Panc1 (cell line): ENCODE results near the gene HEPACAM2. TPM values are rescaled to one million over a fixed set of nuclear protein-coding genes. Genes with fewer than 3 reads are reported as not detected.

Experiments
- ATAC-seq: fragments of 200-7000 bp; cut with Tn5 transposase; 2 replicates; pipeline ENCODE4 v1.9.1; 2020; ENCODE audit warnings: mild to moderate bottlenecking, moderate library complexity
- BruUV-seq: library from RNA; stranded (reverse); fragments of 400-500 nt; replicated peaks from 2 replicates; lab custom pipeline; 2021; lab: Mats Ljungman, UMichigan
- CTCF ChIA-PET: fragments of 300-600 bp; sonication (Branson Sonifier 250); formaldehyde crosslinking; loops from one replicate; lab custom pipeline; 2022; ENCODE audit warnings: antibody characterized with exemption; lab: Charles Lee
- POLR2A ChIA-PET: fragments of 300-600 bp; sonication (Branson Sonifier 250); formaldehyde crosslinking; loops from one replicate; lab custom pipeline; 2022; ENCODE audit warnings: antibody characterized with exemption; lab: Charles Lee
- DNase-seq: peaks from one replicate; pipeline ENCODE4 v3.0.0-alpha.2; 2010; ENCODE audit warnings: low read depth, low spot score
- H3K27ac ChIP-seq: 2 replicates; pipeline ENCODE4 v1.5.1; 2011; ENCODE audit warnings: mild to moderate bottlenecking, low read length, inconsistent platforms
- H3K27me3 ChIP-seq: fragments of 200-500 bp; sonication (Bioruptor generic); 2 replicates; pipeline ENCODE4 v1.6.0; 2014; ENCODE audit warnings: low read length, inconsistent platforms; ENCODE audit not compliant: control insufficient read depth, insufficient read depth
- H3K36me3 ChIP-seq: fragments of 200-500 bp; sonication (Bioruptor generic); 2 replicates; pipeline ENCODE4 v1.5.1; 2014; ENCODE audit warnings: inconsistent platforms, mild to moderate bottlenecking, low read length, moderate library complexity; ENCODE audit not compliant: control insufficient read depth, insufficient read depth
- H3K4me1 ChIP-seq: 2 replicates; pipeline ENCODE4 v1.5.1; 2011; ENCODE audit warnings: inconsistent platforms, mild to moderate bottlenecking, low read length, moderate library complexity; ENCODE audit not compliant: control insufficient read depth, insufficient read depth
- H3K4me3 ChIP-seq, 2 experiments: 2 replicates each; pipeline ENCODE4 v1.5.1; 2011 to 2012; ENCODE audit warnings: low read depth in 2 of 2, low read length in 2 of 2, mild to moderate bottlenecking in 2 of 2, inconsistent platforms in 1 of 2, moderate library complexity in 1 of 2
- H3K9me3 ChIP-seq: fragments of 200-500 bp; sonication (Bioruptor generic); 2 replicates; pipeline ENCODE4 v1.5.1; 2014; ENCODE audit warnings: low read depth, mild to moderate bottlenecking, inconsistent platforms, low read length, moderate library complexity; ENCODE audit not compliant: control insufficient read depth, insufficient read depth
- POLR2AphosphoS5 ChIP-seq: IDR thresholded peaks from 2 replicates; pipeline ENCODE4 v1.6.1; 2012; ENCODE audit warnings: mild to moderate bottlenecking, low read depth, low read length, moderate library complexity
- SIN3A ChIP-seq: IDR thresholded peaks from 2 replicates; pipeline ENCODE4 v1.6.1; 2012; ENCODE audit warnings: low read depth, mild to moderate bottlenecking, low read length, moderate library complexity, borderline replicate concordance; ENCODE audit not compliant: insufficient read depth
- TCF7L2 ChIP-seq: IDR thresholded peaks from 2 replicates; pipeline ENCODE4 v1.6.1; 2011; ENCODE audit warnings: mild to moderate bottlenecking, low read depth, low read length, inconsistent platforms
- in situ Hi-C: cut with HindIII; loops from 2 replicates; pipeline ENCODE4 v1.10.0; 2016; ENCODE audit warnings: low sequenced_read_pairs, low pct_unique_long_range_greater_than_20kb
- intact Hi-C: fragments of 100-400 bp; cut with micrococcal nuclease; formaldehyde crosslinking; loops from one replicate; pipeline ENCODE4 v1.10.0; 2022; ENCODE audit not compliant: unreplicated experiment
- total RNA-seq: library from RNA; stranded (reverse); gene quantifications from one replicate; pipeline ENCODE4 v1.2.1, GENCODE V29; 2021; ENCODE audit not compliant: unreplicated experiment
- TF ChIP-seq, protein P1 (sequence below), 2 experiments: IDR thresholded peaks; 2 replicates each; pipeline ENCODE4 v1.6.1; 2011 to 2012; ENCODE audit warnings: low read depth in 2 of 2, control low read depth in 1 of 2, low read length in 1 of 2, mild to moderate bottlenecking in 1 of 2, moderate library complexity in 1 of 2; ENCODE audit not compliant: insufficient read depth in 1 of 2
- TF ChIP-seq, protein P2 (sequence below): fragments of 450-650 bp; IDR thresholded peaks from 2 replicates; pipeline ENCODE4 v1.5.1; 2017; ENCODE audit warnings: mild to moderate bottlenecking

The HEPACAM2 gene
- total RNA-seq, 1 experiment from 2014 or later = not detected

DNA sequence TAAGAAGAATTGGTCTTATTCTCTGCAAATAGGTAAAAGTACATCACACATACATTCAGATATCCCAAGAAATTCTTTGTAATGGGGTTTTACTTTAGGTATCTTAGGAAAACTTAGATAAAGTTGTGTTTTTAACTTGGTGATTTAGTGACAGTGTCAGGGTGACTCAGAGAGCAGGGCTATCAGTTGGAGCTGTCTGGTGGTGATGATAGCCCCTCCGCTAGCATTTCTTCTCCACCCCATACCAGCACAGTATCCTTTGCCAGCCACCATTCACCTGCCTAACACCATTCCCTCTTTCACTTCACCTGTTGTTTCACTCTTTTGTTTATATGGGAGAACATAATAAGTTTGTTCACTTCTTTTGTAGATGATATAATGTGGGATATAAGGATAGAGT, 36.3 kb upstream of the HEPACAM2 start:
- Histone ChIP-seq H3K4me1 (no peaks in the 10 kb centered on the region), H3K4me3 (no peak overlapping the region), H3K27me3 (no peaks in the 10 kb centered on the region), H3K27ac (no peak overlapping the region), H3K36me3 (no peaks in the 10 kb centered on the region; the same call in 1 of the 2 replicates), H3K9me3 (no peaks in the 10 kb centered on the region)
- BruUV-seq = no TSS peak
- DNase-seq = no peak
- POLR2A ChIA-PET = no interaction called here
- intact Hi-C loops (no loop called here), in situ Hi-C loops (no loop called here)
- no peak for ATAC-seq
- TF ChIP-seq, protein P1, sequence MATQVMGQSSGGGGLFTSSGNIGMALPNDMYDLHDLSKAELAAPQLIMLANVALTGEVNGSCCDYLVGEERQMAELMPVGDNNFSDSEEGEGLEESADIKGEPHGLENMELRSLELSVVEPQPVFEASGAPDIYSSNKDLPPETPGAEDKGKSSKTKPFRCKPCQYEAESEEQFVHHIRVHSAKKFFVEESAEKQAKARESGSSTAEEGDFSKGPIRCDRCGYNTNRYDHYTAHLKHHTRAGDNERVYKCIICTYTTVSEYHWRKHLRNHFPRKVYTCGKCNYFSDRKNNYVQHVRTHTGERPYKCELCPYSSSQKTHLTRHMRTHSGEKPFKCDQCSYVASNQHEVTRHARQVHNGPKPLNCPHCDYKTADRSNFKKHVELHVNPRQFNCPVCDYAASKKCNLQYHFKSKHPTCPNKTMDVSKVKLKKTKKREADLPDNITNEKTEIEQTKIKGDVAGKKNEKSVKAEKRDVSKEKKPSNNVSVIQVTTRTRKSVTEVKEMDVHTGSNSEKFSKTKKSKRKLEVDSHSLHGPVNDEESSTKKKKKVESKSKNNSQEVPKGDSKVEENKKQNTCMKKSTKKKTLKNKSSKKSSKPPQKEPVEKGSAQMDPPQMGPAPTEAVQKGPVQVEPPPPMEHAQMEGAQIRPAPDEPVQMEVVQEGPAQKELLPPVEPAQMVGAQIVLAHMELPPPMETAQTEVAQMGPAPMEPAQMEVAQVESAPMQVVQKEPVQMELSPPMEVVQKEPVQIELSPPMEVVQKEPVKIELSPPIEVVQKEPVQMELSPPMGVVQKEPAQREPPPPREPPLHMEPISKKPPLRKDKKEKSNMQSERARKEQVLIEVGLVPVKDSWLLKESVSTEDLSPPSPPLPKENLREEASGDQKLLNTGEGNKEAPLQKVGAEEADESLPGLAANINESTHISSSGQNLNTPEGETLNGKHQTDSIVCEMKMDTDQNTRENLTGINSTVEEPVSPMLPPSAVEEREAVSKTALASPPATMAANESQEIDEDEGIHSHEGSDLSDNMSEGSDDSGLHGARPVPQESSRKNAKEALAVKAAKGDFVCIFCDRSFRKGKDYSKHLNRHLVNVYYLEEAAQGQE (IDR thresholded peaks at IDR 0.05; ENCODE audit: insufficient read depth in 1 of 2, low read depth in 2 of 2, low read length in 1 of 2) = no peak
- TF ChIP-seq POLR2AphosphoS5 (no peak), SIN3A (no peak), TCF7L2 (no peak)
- TF ChIP-seq, protein P2, sequence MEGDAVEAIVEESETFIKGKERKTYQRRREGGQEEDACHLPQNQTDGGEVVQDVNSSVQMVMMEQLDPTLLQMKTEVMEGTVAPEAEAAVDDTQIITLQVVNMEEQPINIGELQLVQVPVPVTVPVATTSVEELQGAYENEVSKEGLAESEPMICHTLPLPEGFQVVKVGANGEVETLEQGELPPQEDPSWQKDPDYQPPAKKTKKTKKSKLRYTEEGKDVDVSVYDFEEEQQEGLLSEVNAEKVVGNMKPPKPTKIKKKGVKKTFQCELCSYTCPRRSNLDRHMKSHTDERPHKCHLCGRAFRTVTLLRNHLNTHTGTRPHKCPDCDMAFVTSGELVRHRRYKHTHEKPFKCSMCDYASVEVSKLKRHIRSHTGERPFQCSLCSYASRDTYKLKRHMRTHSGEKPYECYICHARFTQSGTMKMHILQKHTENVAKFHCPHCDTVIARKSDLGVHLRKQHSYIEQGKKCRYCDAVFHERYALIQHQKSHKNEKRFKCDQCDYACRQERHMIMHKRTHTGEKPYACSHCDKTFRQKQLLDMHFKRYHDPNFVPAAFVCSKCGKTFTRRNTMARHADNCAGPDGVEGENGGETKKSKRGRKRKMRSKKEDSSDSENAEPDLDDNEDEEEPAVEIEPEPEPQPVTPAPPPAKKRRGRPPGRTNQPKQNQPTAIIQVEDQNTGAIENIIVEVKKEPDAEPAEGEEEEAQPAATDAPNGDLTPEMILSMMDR = no peak
- CTCF ChIA-PET = no interaction called here

DNA sequence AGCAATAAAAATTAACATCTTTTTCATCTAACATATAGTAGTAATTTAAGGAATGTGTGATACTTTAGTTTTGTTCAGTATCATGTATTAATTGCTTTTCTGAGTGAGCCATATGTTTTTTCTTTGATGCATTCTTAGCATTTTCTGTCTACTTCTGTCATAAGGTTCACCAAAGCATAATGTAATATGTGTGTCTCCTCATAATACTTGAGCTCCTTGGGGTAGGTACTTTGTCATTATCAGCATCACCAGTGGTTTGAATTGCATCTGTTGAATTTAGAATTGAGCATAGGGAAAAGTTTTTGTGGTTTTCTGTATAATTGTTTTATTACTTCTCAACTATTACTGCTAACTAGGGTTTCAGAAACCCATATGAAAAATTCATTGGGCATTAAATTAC, 32.4 kb upstream of the HEPACAM2 start:
- no peaks in the 10 kb centered on the region; the same call in 1 of the 2 replicates for H3K36me3 ChIP-seq
- in situ Hi-C loops = no loop called here
- CTCF ChIA-PET = no interaction called here

More for the DNA sequence above, 32.4 kb upstream of the HEPACAM2 start:
- DNase-seq (no peak), ATAC-seq (no peak)
- Histone ChIP-seq H3K9me3 (no peaks in the 10 kb centered on the region), H3K27ac (no peak overlapping the region), H3K4me1 (no peaks in the 10 kb centered on the region), H3K27me3 (no peaks in the 10 kb centered on the region), H3K4me3 (no peak overlapping the region)
- TF ChIP-seq, protein P2 = no peak
- TF ChIP-seq TCF7L2 (no peak), POLR2AphosphoS5 (no peak)
- no TSS peak for BruUV-seq
- POLR2A ChIA-PET = no interaction called here
- intact Hi-C loops = no loop called here
